ENCODE results near the gene ANKS1A. TPM values are rescaled to one million over a fixed set of nuclear protein-coding genes. Genes with fewer than 3 reads are reported as not detected.

The ANKS1A gene
- polyA plus RNA-seq, 3 donors, result 1.7 to 8.0 (median 3.1) TPM

GRCh38 chr6:34866509-34866908, 22.5 kb upstream of the ANKS1A start:
- peaks cover 59 to 65% of the 10 kb centered on the region in 2 donors for H3K36me3 Mint-ChIP-seq
- no peak overlapping the region for H3K27ac Mint-ChIP-seq
- intact Hi-C loops (cut with micrococcal nuclease), result no loop called here

GRCh38 chr6:34867484-34867883, 21.6 kb upstream of the ANKS1A start:
- Histone ChIP-seq H3K9ac (ENCODE audit: insufficient read depth, low read length, poor library complexity, severe bottlenecking) (no peak overlapping the region), H3K27me3 (ENCODE audit: control insufficient read depth in 2 of 2, insufficient read depth in 2 of 2, low read length in 2 of 2) (no peaks in the 10 kb centered on the region), H3K4me2 (replicated peaks; ENCODE audit: extremely low read depth, low read length, poor library complexity, severe bottlenecking) (no peak overlapping the region), H2AFZ (ENCODE audit: insufficient read depth, low read depth, low read length, poor library complexity, severe bottlenecking) (no peak overlapping the region), H3K4me3 (replicated peaks in 1 of 3; ENCODE audit: low read depth in 2 of 3, low read length in 3 of 3) (no peak overlapping the region), H3K4me1 (ENCODE audit: control insufficient read depth in 1 of 2, insufficient read depth in 2 of 2, low read length in 2 of 2) (no peaks in the 10 kb centered on the region), H4K20me1 (ENCODE audit: insufficient read depth, low read length) (no peaks in the 10 kb centered on the region), H3K79me2 (ENCODE audit: insufficient read depth, low read length) (no peaks in the 10 kb centered on the region), H3K27ac (ENCODE audit: low read depth in 1 of 2, low read length in 2 of 2) (no peak overlapping the region), H3K36me3 (replicated peaks in 1 of 2; ENCODE audit: control insufficient read depth in 1 of 2, insufficient read depth in 2 of 2, low read length in 2 of 2) (peaks cover 56 to 87% of the 10 kb centered on the region in 2 donors), H3K9me3 (replicated peaks in 1 of 2; ENCODE audit: control insufficient read depth in 1 of 2, insufficient read depth in 1 of 2, low read length in 2 of 2) (no peaks in the 10 kb centered on the region)
- 100% methylated on average over 3 of the region's 3 CpGs for WGBS (ENCODE audit: insufficient coverage)
- Mint-ChIP-seq H3K27me3 (ENCODE audit: low read depth in 3 of 3) (peaks cover 0 to 1% (median 0%) of the 10 kb centered on the region in 3 donors), H3K36me3 (peaks cover 65 to 72% of the 10 kb centered on the region in 2 donors), H3K9me3 (no peaks in the 10 kb centered on the region), H3K27ac (no peak overlapping the region), H3K4me3 (no peak overlapping the region), H3K4me1 (no peaks in the 10 kb centered on the region)
- intact Hi-C loops (cut with micrococcal nuclease), result no loop called here
- DNase-seq, result no peak
- no peak for TF ChIP-seq CTCF (IDR thresholded peaks at IDR 0.05)

More at GRCh38 chr6:34866509-34866908, 22.5 kb upstream of the ANKS1A start:
- no peaks in the 10 kb centered on the region for H4K20me1 ChIP-seq (ENCODE audit: insufficient read depth, low read length)
- no peak overlapping the region for H3K9ac ChIP-seq (ENCODE audit: insufficient read depth, low read length, poor library complexity, severe bottlenecking)
- DNase-seq, result no peak
- no peaks in the 10 kb centered on the region for H3K9me3 ChIP-seq (replicated peaks in 1 of 2; ENCODE audit: control insufficient read depth in 1 of 2, insufficient read depth in 1 of 2, low read length in 2 of 2)
- TF ChIP-seq CTCF (IDR thresholded peaks at IDR 0.05), result no peak
- no peak overlapping the region for H2AFZ ChIP-seq (ENCODE audit: insufficient read depth, low read depth, low read length, poor library complexity, severe bottlenecking)
- H3K36me3 ChIP-seq (replicated peaks in 1 of 2; ENCODE audit: control insufficient read depth in 1 of 2, insufficient read depth in 2 of 2, low read length in 2 of 2), result peaks cover 47 to 82% of the 10 kb centered on the region in 2 donors
- H3K27me3 ChIP-seq (ENCODE audit: control insufficient read depth in 2 of 2, insufficient read depth in 2 of 2, low read length in 2 of 2), result no peaks in the 10 kb centered on the region
- Mint-ChIP-seq H3K27me3 (ENCODE audit: low read depth in 3 of 3) (peaks cover 0 to 1% (median 0%) of the 10 kb centered on the region in 3 donors), H3K4me1 (no peaks in the 10 kb centered on the region), H3K9me3 (no peaks in the 10 kb centered on the region), H3K4me3 (no peak overlapping the region)
- no CpG with 5 or more reads among the region's 3 CpGs for WGBS (ENCODE audit: insufficient coverage)
- H3K79me2 ChIP-seq (ENCODE audit: insufficient read depth, low read length), result no peaks in the 10 kb centered on the region
- no peak overlapping the region for H3K4me3 ChIP-seq (replicated peaks in 1 of 3; ENCODE audit: low read depth in 2 of 3, low read length in 3 of 3)
- no peak overlapping the region for H3K27ac ChIP-seq (ENCODE audit: low read depth in 1 of 2, low read length in 2 of 2)
- H3K4me2 ChIP-seq (replicated peaks; ENCODE audit: extremely low read depth, low read length, poor library complexity, severe bottlenecking), result no peak overlapping the region
- no peaks in the 10 kb centered on the region for H3K4me1 ChIP-seq (ENCODE audit: control insufficient read depth in 1 of 2, insufficient read depth in 2 of 2, low read length in 2 of 2)

All from CD14-positive monocyte (primary cell).